GM12878 (cell line): ENCODE data around the gene NSDHL. TPM values are rescaled to one million over a fixed set of nuclear protein-coding genes. Genes with fewer than 3 reads are reported as not detected.

ENCODE experiments used
- ATAC-seq: fragments of 200-7000 bp; cut with Tn5 transposase; 3 replicates; pipeline ENCODE4 v1.9.1; 2020; ENCODE audit warnings: mild to moderate bottlenecking, moderate library complexity
- BruUV-seq: library from RNA; stranded (reverse); fragments of 400-500 nt; replicated peaks from 2 replicates; lab custom pipeline; 2021; lab: Mats Ljungman, UMichigan
- CTCF ChIA-PET: fragments of 300-600 bp; sonication (Branson Sonifier 250); formaldehyde crosslinking; extraction: SDS; loops from one replicate; lab custom pipeline; 2021; ENCODE audit warnings: inconsistent platforms; lab: Yijun Ruan, JAX
- POLR2A ChIA-PET: fragments of 350-600 bp; formaldehyde crosslinking; extraction: SDS; loops from one replicate; lab custom pipeline; 2021; ENCODE audit warnings: inconsistent platforms; lab: Charles Lee
- RAD21 ChIA-PET: fragments of 300-600 bp; sonication (Branson Sonifier 250); formaldehyde crosslinking; loops from one replicate; lab custom pipeline; 2023; ENCODE audit warnings: antibody characterized with exemption; ENCODE audit not compliant: unreplicated experiment; lab: Charles Lee
- SMC1A ChIA-PET: fragments of 300-600 bp; sonication (Branson Sonifier 250); formaldehyde crosslinking; loops from one replicate; lab custom pipeline; 2023; ENCODE audit not compliant: unreplicated experiment, uncharacterized antibody; lab: Charles Lee
- DNase-seq: peaks from one replicate; pipeline ENCODE4 v3.0.0-alpha.2; 2011; ENCODE audit warnings: low read depth, low spot score
- FAIRE-seq: peaks from 3 replicates; lab custom pipeline; 2011; peaks lifted over from hg19 to GRCh38; lab: Jason Lieb, UNC
- H2AFZ ChIP-seq: 2 replicates; pipeline ENCODE4 v1.6.0; 2011; ENCODE audit warnings: low read depth, low read length, control low read depth; ENCODE audit not compliant: control insufficient read depth
- H3K27ac ChIP-seq: 2 replicates; pipeline ENCODE4 v1.5.1; 2011; ENCODE audit warnings: control low read depth; ENCODE audit not compliant: control insufficient read depth, insufficient read depth
- H3K27me3 ChIP-seq, 2 experiments: replicated peaks in 1 of 2; 2 replicates each; pipeline versions ENCODE4 v1.6.0 to v1.6.1; 2011; ENCODE audit warnings: low read length in 1 of 2; ENCODE audit not compliant: control insufficient read depth in 2 of 2, insufficient read depth in 2 of 2
- H3K36me3 ChIP-seq, 2 experiments: 2 replicates each; pipeline ENCODE4 v1.5.1; 2011; ENCODE audit warnings: low read length in 1 of 2; ENCODE audit not compliant: control insufficient read depth in 2 of 2, insufficient read depth in 2 of 2
- H3K4me1 ChIP-seq: 2 replicates; pipeline ENCODE4 v1.6.1; 2011; ENCODE audit warnings: mild to moderate bottlenecking, low read length, moderate library complexity, mixed read lengths; ENCODE audit not compliant: control insufficient read depth, insufficient read depth
- H3K4me2 ChIP-seq: 2 replicates; pipeline ENCODE4 v1.6.0; 2011; ENCODE audit warnings: control low read depth; ENCODE audit not compliant: control insufficient read depth, insufficient read depth
- H3K4me3 ChIP-seq: fragments of 200-600 bp; sonication (generic); 2 replicates; pipeline ENCODE4 v1.5.1; 2016
- H3K79me2 ChIP-seq: 2 replicates; pipeline ENCODE4 v1.6.0; 2011; ENCODE audit warnings: low read length; ENCODE audit not compliant: control insufficient read depth, insufficient read depth
- H3K9ac ChIP-seq: 2 replicates; pipeline ENCODE4 v1.8.0; 2011; ENCODE audit warnings: low read length, control low read depth, mixed read lengths; ENCODE audit not compliant: control insufficient read depth, insufficient read depth
- H3K9me3 ChIP-seq: replicated peaks from 3 replicates; pipeline ENCODE4 v1.5.1; 2011; ENCODE audit warnings: mild to moderate bottlenecking, low read length; ENCODE audit not compliant: control insufficient read depth, insufficient read depth
- H4K20me1 ChIP-seq: 2 replicates; pipeline ENCODE4 v1.6.0; 2011; ENCODE audit not compliant: control insufficient read depth, insufficient read depth
- CBX5 ChIP-seq: sonication (generic); IDR thresholded peaks from 2 replicates; pipeline ENCODE4 v1.6.1; 2016; ENCODE audit warnings: low read depth, moderate library complexity, mild to moderate bottlenecking, inconsistent platforms
- MYB ChIP-seq: fragments of 150-350 bp; IDR thresholded peaks from 2 replicates; pipeline ENCODE4 v1.6.1; 2014; ENCODE audit warnings: mild to moderate bottlenecking, low read depth, low read length, borderline replicate concordance
- RB1 ChIP-seq: fragments of 450-650 bp; formaldehyde crosslinking; IDR thresholded peaks from 2 replicates; pipeline ENCODE4 v1.6.1; 2017; ENCODE audit warnings: mild to moderate bottlenecking, borderline replicate concordance
- WGBS: methylation state at CpG from one replicate; pipeline ENCODE4 v1.1.6; 2016; ENCODE audit warnings: low lambda C conversion rate; ENCODE audit not compliant: insufficient replicate concordance, insufficient coverage; ENCODE audit errors: missing lambda C conversion rate; 5-methylcytosine and 5-hydroxymethylcytosine counted together
- in situ Hi-C: fragments of 300-500 bp; cut with MboI; formaldehyde crosslinking; loops from 9 replicates; pipeline ENCODE4 v1.14.3; 2018; ENCODE audit warnings: mixed read lengths
- intact Hi-C: fragments of 100-400 bp; cut with micrococcal nuclease; formaldehyde crosslinking; loops from one replicate; pipeline ENCODE4 v1.14.2; 2022; ENCODE audit not compliant: unreplicated experiment
- polyA plus RNA-seq, 11 experiments: library from polyadenylated mRNA; depleted of rRNA in 4 of 11; unstranded in 6 of 11; stranded (reverse) in 5 of 11; fragments of >200 nt; fragmentation: Nextera tagmentation in 4 of 11; fragmentation: Illumina TruSeq in 1 of 11; extraction: Ambion mirVana in 4 of 11; extraction: Trizol in 1 of 11; gene quantifications; 1 replicate in 1 of 11; 2 replicates in 10 of 11; pipeline versions ENCODE4 v1.2.1 to v1.2.3, GENCODE V29; 2011 to 2016; ENCODE audit warnings: inconsistent platforms in 2 of 11, missing spikeins in 2 of 11, low read depth in 1 of 11
- total RNA-seq, 4 experiments: library from RNA; depleted of rRNA in 3 of 4; stranded (reverse); fragments of >200 nt in 3 of 4; fragmentation: Illumina TruSeq in 1 of 4; extraction: Trizol in 1 of 4; gene quantifications; 2 replicates each; pipeline versions ENCODE4 v1.2.1 to v1.2.3, GENCODE V29; 2013 to 2021

The NSDHL gene
- total and polyA plus RNA-seq, 10 of the 15 experiments (the other 5 are each of a cell fraction or from before 2014, with no cell fraction given): 16.9 to 37.1 (median 26.9) TPM

GRCh38 chrX:152884171-152884570 lies 53.3 kb downstream of the NSDHL start:
- 1% methylated on average over 6 of the region's 6 CpGs for WGBS
- ATAC-seq: no peak

GRCh38 chrX:152886716-152887115 lies 55.9 kb downstream of the NSDHL start:
- POLR2A ChIA-PET: no interaction called here
- CTCF ChIA-PET: interaction anchor here (1.2 kb wide), 1 partner anchor 19 kb away, joined by 5 read pairs; no protein-coding TSS in a partner anchor
- TF ChIP-seq RB1: no peak
- no peak overlapping the region for H3K4me2 ChIP-seq
- no peak for ATAC-seq
- 7% methylated on average over 3 of the region's 3 CpGs for WGBS
- H3K4me1 ChIP-seq: no peaks in the 10 kb centered on the region
- H3K4me3 ChIP-seq: no peak overlapping the region
- H3K27ac ChIP-seq: no peak overlapping the region
- in situ Hi-C loops (no loop called here), intact Hi-C loops (no loop called here)
- H2AFZ ChIP-seq: no peak overlapping the region
- H3K9me3 ChIP-seq: no peaks in the 10 kb centered on the region
- BruUV-seq: no TSS peak
- H3K9ac ChIP-seq: no peak overlapping the region
- H4K20me1 ChIP-seq: no peaks in the 10 kb centered on the region
- RAD21 ChIA-PET: no interaction called here
- FAIRE-seq: no peak
- DNase-seq: no peak
- H3K27me3 ChIP-seq: peaks cover 0 to 3% of the 10 kb centered on the region in 2 experiments; a peak in 2 of 4 replicates
- no peaks in the 10 kb centered on the region for H3K79me2 ChIP-seq
- no peaks in the 10 kb centered on the region for H3K36me3 ChIP-seq
- SMC1A ChIA-PET: no interaction called here

More at GRCh38 chrX:152884171-152884570, 53.3 kb downstream of the NSDHL start:
- Histone ChIP-seq H3K79me2 (no peaks in the 10 kb centered on the region), H3K4me1 (no peaks in the 10 kb centered on the region), H4K20me1 (no peaks in the 10 kb centered on the region), H3K9ac (no peak overlapping the region), H3K4me2 (no peak overlapping the region), H3K4me3 (no peak overlapping the region), H3K9me3 (no peaks in the 10 kb centered on the region; the same call in 2 of the 3 replicates), H3K36me3 (no peaks in the 10 kb centered on the region), H3K27ac (no peak overlapping the region), H2AFZ (no peak overlapping the region), H3K27me3 (peaks cover 0 to 3% of the 10 kb centered on the region in 2 experiments; a peak in 2 of 4 replicates)
- in situ Hi-C loops (no loop called here), intact Hi-C loops (no loop called here)
- no TSS peak for BruUV-seq
- RAD21 ChIA-PET: no interaction called here
- TF ChIP-seq CBX5 (no peak), MYB (no peak)
- FAIRE-seq: no peak
- CTCF ChIA-PET: no interaction called here
- SMC1A ChIA-PET: no interaction called here
- no peak for DNase-seq
- POLR2A ChIA-PET: no interaction called here
